Muscle layer of duodenum (tissue), 2 donors: Measurements from ENCODE around the gene ZNF630.
"Not testable (repeated sequence)": the region's sequence is repeated elsewhere in the genome, so short reads cannot be mapped to it uniquely, and the experiment has no call there.

Experiments used
- H3K27ac ChIP-seq: one replicate; pipeline ENCODE4 v1.7.0; 2013; ENCODE audit warnings: mild to moderate bottlenecking, low read length
- H3K27me3 ChIP-seq: one replicate; pipeline ENCODE4 v1.7.0; 2013; ENCODE audit warnings: low read depth, mild to moderate bottlenecking, control low read depth, low read length
- H3K36me3 ChIP-seq, 2 donors: one replicate each; pipeline ENCODE4 v1.7.0; 2013; ENCODE audit warnings: low read length in 2 of 2, control low read depth in 1 of 2, mild to moderate bottlenecking in 1 of 2; ENCODE audit not compliant: insufficient read depth in 2 of 2, control insufficient read depth in 1 of 2
- H3K4me1 ChIP-seq, 2 donors: one replicate each; pipeline ENCODE4 v1.7.0; 2013; ENCODE audit warnings: low read length in 2 of 2, mild to moderate bottlenecking in 2 of 2, control low read depth in 1 of 2, moderate library complexity in 1 of 2; ENCODE audit not compliant: insufficient read depth in 2 of 2, control insufficient read depth in 1 of 2
- H3K4me3 ChIP-seq, 2 donors: one replicate each; pipeline ENCODE4 v1.7.0; 2013; ENCODE audit warnings: low read length in 2 of 2, low read depth in 1 of 2, mild to moderate bottlenecking in 1 of 2
- H3K9me3 ChIP-seq, 2 donors: one replicate each; pipeline ENCODE4 v1.7.0; 2013; ENCODE audit warnings: low read length in 2 of 2, control low read depth in 1 of 2, mild to moderate bottlenecking in 1 of 2; ENCODE audit not compliant: control insufficient read depth in 1 of 2
- donor health status: healthy.

The ZNF630 gene

GRCh38 chrX:48068096-48068887 lies 3.1 kb downstream of the ZNF630 start:
- H3K4me1 ChIP-seq, result no peaks in the 10 kb centered on the region

DNA sequence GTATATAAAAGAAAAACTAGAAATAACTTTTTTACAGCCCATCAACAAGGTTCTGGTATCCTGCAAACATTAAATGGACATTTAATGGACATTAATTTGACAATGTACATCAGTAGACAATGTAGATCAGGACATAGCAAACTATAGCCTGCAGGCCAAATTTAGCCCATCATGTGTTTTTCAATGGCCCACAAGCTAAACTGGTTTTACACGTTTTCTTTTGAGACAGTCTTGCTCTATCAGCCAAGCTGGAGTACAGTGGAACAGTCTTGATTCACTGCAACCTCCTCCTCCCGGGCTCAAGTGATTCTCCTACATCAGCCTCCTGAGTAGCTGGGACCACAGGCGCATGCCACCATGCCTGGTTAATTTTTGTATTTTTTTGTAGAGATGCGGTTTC lies 7.2 kb downstream of the ZNF630 start:
- Histone ChIP-seq H3K36me3 (peaks cover 19 to 26% of the 10 kb centered on the region in 2 donors), H3K27ac (no peak overlapping the region), H3K9me3 (peaks cover 0 to 6% of the 10 kb centered on the region in 2 donors), H3K4me3 (no peak overlapping the region), H3K4me1 (no peaks in the 10 kb centered on the region), H3K27me3 (no peaks in the 10 kb centered on the region)

More at GRCh38 chrX:48068096-48068887, 3.1 kb downstream of the ZNF630 start:
- Histone ChIP-seq H3K27ac (no peak overlapping the region), H3K27me3 (no peaks in the 10 kb centered on the region), H3K9me3 (no peaks in the 10 kb centered on the region), H3K36me3 (no peaks in the 10 kb centered on the region), H3K4me3 (no peak overlapping the region)

GRCh38 chrX:48059296-48059639 lies 12.2 kb downstream of the ZNF630 start:
- Histone ChIP-seq H3K36me3 (peaks cover 27 to 45% of the 10 kb centered on the region in 2 donors), H3K9me3 (peaks cover 0 to 7% of the 10 kb centered on the region in 2 donors)

GRCh38 chrX:48058621-48059295 lies 12.7 kb downstream of the ZNF630 start:
- Histone ChIP-seq H3K9me3 (peaks cover 0 to 7% of the 10 kb centered on the region in 2 donors), H3K4me1 (no peaks in the 10 kb centered on the region), H3K27ac (no peak overlapping the region), H3K4me3 (no peak overlapping the region), H3K36me3 (peaks cover 27 to 45% of the 10 kb centered on the region in 2 donors), H3K27me3 (no peaks in the 10 kb centered on the region)

More at GRCh38 chrX:48059296-48059639, 12.2 kb downstream of the ZNF630 start:
- no peak overlapping the region for H3K4me3 ChIP-seq
- no peaks in the 10 kb centered on the region for H3K27me3 ChIP-seq
- H3K27ac ChIP-seq, result no peak overlapping the region
- no peaks in the 10 kb centered on the region for H3K4me1 ChIP-seq

DNA sequence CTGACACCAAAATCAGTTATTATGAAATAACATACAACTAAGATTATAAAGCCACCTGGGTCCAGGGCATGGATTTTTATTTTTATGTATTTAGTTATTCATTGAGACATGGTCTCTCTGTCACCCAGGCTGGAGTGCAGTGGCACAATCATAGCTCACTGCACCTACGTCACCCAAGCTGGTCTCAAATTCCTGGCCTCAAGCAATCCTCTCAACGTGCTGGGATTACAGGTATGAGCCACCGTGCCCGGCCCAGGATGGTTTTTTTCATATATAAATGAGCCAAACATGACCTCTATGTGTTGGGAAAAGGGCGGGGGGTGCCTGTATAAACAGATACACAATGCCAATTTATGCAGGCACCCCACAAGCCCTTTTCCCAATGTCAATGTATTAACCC lies 24.6 kb downstream of the ZNF630 start:
- H3K27ac ChIP-seq, result no peak overlapping the region
- no peak overlapping the region for H3K4me3 ChIP-seq
- no peaks in the 10 kb centered on the region for H3K9me3 ChIP-seq
- no peaks in the 10 kb centered on the region for H3K27me3 ChIP-seq
- no peaks in the 10 kb centered on the region for H3K4me1 ChIP-seq
- no peaks in the 10 kb centered on the region for H3K36me3 ChIP-seq

DNA sequence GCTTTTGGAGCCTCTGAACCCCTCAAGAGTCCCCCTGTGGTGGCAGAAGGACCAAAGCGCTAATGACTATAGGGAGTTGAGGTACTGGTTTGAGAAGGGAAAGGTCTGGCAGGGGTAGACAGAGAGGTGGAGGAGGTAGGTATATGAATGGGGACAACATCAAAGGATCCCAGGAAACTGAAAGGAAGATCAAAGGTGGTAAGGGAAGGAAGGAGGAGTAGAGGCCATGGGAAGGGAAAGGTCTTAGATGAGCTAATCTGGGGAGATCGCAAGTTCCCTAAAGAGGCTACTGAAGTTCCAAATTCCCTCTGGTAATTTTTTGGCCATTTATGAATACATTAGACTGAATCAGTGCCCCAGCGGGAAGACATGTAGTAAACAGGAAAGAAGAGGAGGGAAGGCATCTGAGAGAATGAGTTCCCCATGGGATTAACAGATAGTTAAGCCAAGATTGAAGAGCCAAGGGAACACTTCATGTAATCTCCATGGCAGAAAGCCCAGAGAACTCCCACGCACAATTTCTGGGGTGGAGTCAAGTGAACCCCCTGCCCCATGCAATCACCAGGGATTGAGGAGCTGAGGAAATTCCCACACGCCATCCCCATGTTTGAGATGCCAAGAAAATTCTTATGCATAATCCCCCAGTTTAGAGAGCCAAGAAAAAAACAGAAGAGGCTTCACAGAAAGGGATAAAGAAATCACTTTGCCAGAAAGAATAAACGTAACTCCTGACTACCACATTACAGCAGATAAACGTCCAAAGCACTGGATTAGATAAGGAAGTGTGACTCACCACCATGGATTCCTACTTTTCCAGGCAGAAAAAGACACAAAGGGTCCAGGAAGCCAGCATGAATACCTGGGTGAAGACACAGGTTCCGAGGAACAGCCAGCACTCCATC lies 25.8 kb downstream of the ZNF630 start:
- Histone ChIP-seq H3K9me3 (no peaks in the 10 kb centered on the region), H3K36me3 (no peaks in the 10 kb centered on the region), H3K27ac (no peak overlapping the region), H3K27me3 (no peaks in the 10 kb centered on the region), H3K4me3 (no peak overlapping the region), H3K4me1 (no peaks in the 10 kb centered on the region)

DNA sequence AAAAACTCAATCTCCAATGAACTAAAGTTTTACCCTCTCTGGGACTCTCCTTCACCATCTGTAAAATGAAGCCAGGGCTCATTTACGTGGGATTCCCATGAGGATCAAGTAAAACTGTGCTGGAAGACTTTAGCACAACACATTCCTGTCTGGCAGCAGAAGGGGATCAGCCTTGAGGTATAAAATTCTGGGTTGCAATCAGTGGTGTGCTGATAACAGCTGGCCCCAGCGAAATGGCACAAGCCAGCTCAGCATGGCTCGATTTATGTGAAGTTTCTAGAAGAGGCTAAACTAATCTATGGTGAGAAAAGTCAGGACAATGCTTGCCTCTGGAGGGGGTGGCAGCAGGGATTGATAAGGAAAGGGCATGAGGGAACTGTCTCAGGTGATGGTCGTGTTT lies 28.4 kb downstream of the ZNF630 start:
- Histone ChIP-seq H3K9me3 (no peaks in the 10 kb centered on the region), H3K27ac (no peak overlapping the region), H3K4me3 (no peak overlapping the region), H3K27me3 (no peaks in the 10 kb centered on the region), H3K36me3 (no peaks in the 10 kb centered on the region), H3K4me1 (no peaks in the 10 kb centered on the region)

DNA sequence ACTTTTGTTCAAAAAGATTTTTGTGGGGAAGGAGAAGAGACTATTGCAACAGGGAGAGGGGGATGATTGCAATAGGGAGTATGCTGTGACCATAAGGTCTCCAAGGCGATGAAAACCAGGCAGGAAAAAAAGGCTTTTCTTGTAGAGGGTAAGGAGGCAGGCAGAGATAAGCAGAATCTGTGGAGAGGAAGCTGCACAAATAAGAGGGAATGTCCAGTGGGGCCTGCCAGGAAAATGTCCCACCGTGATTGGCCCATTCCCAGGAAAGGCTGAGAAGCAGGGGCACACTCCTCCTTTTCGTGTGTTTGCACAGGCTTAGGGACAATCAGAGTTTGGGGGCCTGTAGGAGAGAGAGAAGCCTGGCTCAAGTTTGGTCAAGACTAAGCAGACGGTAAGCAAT lies 35.5 kb downstream of the ZNF630 start:
- Histone ChIP-seq H3K9me3 (no peaks in the 10 kb centered on the region), H3K27ac (no peak overlapping the region), H3K36me3 (no peaks in the 10 kb centered on the region), H3K27me3 (no peaks in the 10 kb centered on the region), H3K4me3 (no peak overlapping the region), H3K4me1 (no peaks in the 10 kb centered on the region)

GRCh38 chrX:48030641-48031173 lies 40.7 kb downstream of the ZNF630 start:
- H3K27ac ChIP-seq, H3K4me1 ChIP-seq, H3K9me3 ChIP-seq, H3K27me3 ChIP-seq, H3K4me3 ChIP-seq, H3K36me3 ChIP-seq: not testable (repeated sequence)

DNA sequence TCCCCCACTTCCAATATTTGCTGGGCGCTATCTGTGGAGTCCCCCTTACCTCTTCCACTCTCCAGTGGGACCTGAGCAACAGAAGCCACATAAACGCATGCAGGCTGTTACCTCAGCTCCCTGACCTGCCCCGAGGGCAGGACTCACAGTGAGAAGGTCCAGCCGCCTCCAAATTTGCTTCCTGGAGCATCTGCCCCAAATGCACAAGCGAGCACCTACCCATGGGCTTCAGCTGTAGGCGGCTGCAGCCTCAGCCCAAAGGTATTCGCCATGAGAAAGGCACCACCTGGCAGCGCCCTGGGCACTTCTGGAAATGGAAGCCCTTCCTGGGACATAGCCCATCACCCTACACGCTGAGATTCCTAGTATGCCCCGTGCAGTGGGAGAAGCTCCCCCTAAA lies 41.2 kb downstream of the ZNF630 start:
- H3K4me1 ChIP-seq, result peaks cover 0 to 9% of the 10 kb centered on the region in 2 donors
- H3K27ac ChIP-seq, result no peak overlapping the region
- H3K36me3 ChIP-seq, result no peaks in the 10 kb centered on the region

GRCh38 chrX:48028091-48028490 lies 43.3 kb downstream of the ZNF630 start:
- H3K4me3 ChIP-seq, result no peak overlapping the region
- H3K27me3 ChIP-seq, result no peaks in the 10 kb centered on the region
- H3K27ac ChIP-seq, result no peak overlapping the region
- no peaks in the 10 kb centered on the region for H3K9me3 ChIP-seq
- H3K36me3 ChIP-seq, result no peaks in the 10 kb centered on the region
- peaks cover 0 to 10% of the 10 kb centered on the region in 2 donors for H3K4me1 ChIP-seq

More for the DNA sequence above, 41.2 kb downstream of the ZNF630 start:
- no peaks in the 10 kb centered on the region for H3K9me3 ChIP-seq
- H3K4me3 ChIP-seq, result no peak overlapping the region
- no peaks in the 10 kb centered on the region for H3K27me3 ChIP-seq
